ENCODE results near the gene JARID2.

JARID2 gene

GRCh38 chr6:15245361-15246216 is at the start of gene JARID2:
TSS of gene JARID2 (plus strand) at chr6:15246069. CDS start at chr6:15246540, 471 bp downstream.
- DNase-seq (ENCODE audit: low spot score): peak; percentile 95

GRCh38 chr6:15200087-15200486 is 45.8 kb upstream of the JARID2 start:
- no peak for DNase-seq (ENCODE audit: low spot score)

GRCh38 chr6:15205321-15205720 is 40.5 kb upstream of the JARID2 start:
- DNase-seq (ENCODE audit: low spot score): no peak

GRCh38 chr6:15206887-15207286 is 39.0 kb upstream of the JARID2 start:
- no peak for DNase-seq (ENCODE audit: low spot score)

- DNase-seq (ENCODE audit: low spot score): no peak
Measured at GRCh38 chr6:15207923-15208322, 37.9 kb upstream of the JARID2 start.

GRCh38 chr6:15213838-15214400 is 31.9 kb upstream of the JARID2 start:
- DNase-seq (ENCODE audit: low spot score): no peak

- no peak for DNase-seq (ENCODE audit: low spot score)
Measured at GRCh38 chr6:15218401-15218800, 27.5 kb upstream of the JARID2 start.

- DNase-seq (ENCODE audit: low spot score): no peak
Measured at GRCh38 chr6:15220062-15220461, 25.8 kb upstream of the JARID2 start.

GRCh38 chr6:15227827-15228318 is 18.0 kb upstream of the JARID2 start:
- no peak for DNase-seq (ENCODE audit: low spot score)

- no peak for DNase-seq (ENCODE audit: low spot score)
Measured at GRCh38 chr6:15230827-15231226, 15.0 kb upstream of the JARID2 start.

- no peak for DNase-seq (ENCODE audit: low spot score)
Measured at GRCh38 chr6:15232836-15233510, 12.9 kb upstream of the JARID2 start.

GRCh38 chr6:15234068-15234758 is 11.7 kb upstream of the JARID2 start:
- DNase-seq (ENCODE audit: low spot score): no peak

GRCh38 chr6:15239616-15240364 is 6.1 kb upstream of the JARID2 start:
- DNase-seq (ENCODE audit: low spot score): no peak

GRCh38 chr6:15242503-15242902 is 3.4 kb upstream of the JARID2 start:
- DNase-seq (ENCODE audit: low spot score): no peak

- no peak for DNase-seq (ENCODE audit: low spot score)
Measured at GRCh38 chr6:15242937-15243614, 2.8 kb upstream of the JARID2 start.

- DNase-seq (ENCODE audit: low spot score): no peak
Measured at GRCh38 chr6:15243910-15244619, 1.8 kb upstream of the JARID2 start.

- peak; percentile 44 for DNase-seq (ENCODE audit: low spot score)
Measured at GRCh38 chr6:15244620-15245360, 1.1 kb upstream of the JARID2 start.

- DNase-seq (ENCODE audit: low spot score): no peak
Measured at GRCh38 chr6:15246217-15246665, 372 bp downstream of the JARID2 start.
